NOMO-1 (cell line): Measurements from ENCODE around the gene XYLT1.

Source experiments
- DNase-seq, 2 experiments: peaks; one replicate each; lab custom pipeline; 2025; ENCODE audit not compliant: unreplicated experiment in 2 of 2; lab: John Stamatoyannopoulos, UW

Gene XYLT1

GRCh38 chr16:17134586-17134985 is 336.2 kb downstream of the XYLT1 start:
- no peak for DNase-seq

GRCh38 chr16:17133851-17134250 is 336.9 kb downstream of the XYLT1 start:
- no peak for DNase-seq

GRCh38 chr16:17131351-17131750 is 339.4 kb downstream of the XYLT1 start:
- no peak for DNase-seq

GRCh38 chr16:17130733-17131132 is 340.0 kb downstream of the XYLT1 start:
- no peak for DNase-seq

GRCh38 chr16:17129971-17130370 is 340.8 kb downstream of the XYLT1 start:
- no peak for DNase-seq

GRCh38 chr16:17128791-17129190 is 342.0 kb downstream of the XYLT1 start:
- no peak for DNase-seq

GRCh38 chr16:17126156-17126555 is 344.6 kb downstream of the XYLT1 start:
- no peak for DNase-seq

- DNase-seq, result no peak
Measured at GRCh38 chr16:17125671-17126070, 345.1 kb downstream of the XYLT1 start.

- no peak for DNase-seq
Measured at GRCh38 chr16:17117906-17118577, 352.7 kb downstream of the XYLT1 start.

- no peak for DNase-seq
Measured at GRCh38 chr16:17116595-17117322, 354.0 kb downstream of the XYLT1 start.

- no peak for DNase-seq
Measured at GRCh38 chr16:17109413-17109812, 361.3 kb downstream of the XYLT1 start.

- DNase-seq, result no peak
Measured at GRCh38 chr16:17108596-17108995, 362.2 kb downstream of the XYLT1 start.

- DNase-seq, result no peak
Measured at GRCh38 chr16:17107450-17107849, 363.3 kb downstream of the XYLT1 start.

- no peak for DNase-seq
Measured at GRCh38 chr16:17106243-17106791, 364.4 kb downstream of the XYLT1 start.

- DNase-seq, result no peak
Measured at GRCh38 chr16:17105239-17105797, 365.4 kb downstream of the XYLT1 start.

GRCh38 chr16:17104654-17105053 is 366.1 kb downstream of the XYLT1 start:
- DNase-seq, result no peak

GRCh38 chr16:17103216-17103615 is 367.5 kb downstream of the XYLT1 start:
- DNase-seq, result no peak

- no peak for DNase-seq
Measured at GRCh38 chr16:17101646-17102045, 369.1 kb downstream of the XYLT1 start.

GRCh38 chr16:17098685-17099084 is 372.1 kb downstream of the XYLT1 start:
- DNase-seq, result no peak

- no peak for DNase-seq
Measured at GRCh38 chr16:17084130-17084529, 386.6 kb downstream of the XYLT1 start.

- DNase-seq, result no peak
Measured at GRCh38 chr16:17083628-17084027, 387.1 kb downstream of the XYLT1 start.
